Adipose tissue (tissue), 3 donors: ENCODE data around the gene SSPN. TPM values are rescaled to one million over a fixed set of nuclear protein-coding genes. Genes with fewer than 3 reads are reported as not detected.

Experiments used
- H3K27ac ChIP-seq: one replicate; pipeline ENCODE4 v1.5.1; 2013; ENCODE audit warnings: low read depth, low read length
- WGBS, 3 donors: extraction: QIAGEN DNeasy Blood & Tissue Kit; methylation state at CpG; one replicate each; pipeline ENCODE4 v1.1.7; 2013; 5-methylcytosine and 5-hydroxymethylcytosine counted together
- polyA plus RNA-seq, 3 donors: library from polyadenylated mRNA; stranded (reverse); fragments of 200-250 nt; gene quantifications; one replicate each; pipeline ENCODE4 v1.2.3, GENCODE V29; 2013
- donor health status: healthy with polysubstance abuse.
- donor health status: Bipolar disorder and iron deficiency.
- donor health status: healthy.

Gene SSPN
- polyA plus RNA-seq, 3 donors = 1.8 to 13.6 (median 7.3) TPM

- no peak overlapping the region for H3K27ac ChIP-seq
- 71 to 95% (median 79%) methylated on average over 11 of the region's 11 CpGs for WGBS, 3 donors
These were observed 80.1 kb downstream of the SSPN start for GRCh38 chr12:26275313-26276131.

- 83 to 100% (median 93%) methylated on average over 2 of the region's 2 CpGs for WGBS, 3 donors
- no peak overlapping the region for H3K27ac ChIP-seq
These were observed 81.3 kb downstream of the SSPN start for GRCh38 chr12:26276709-26277108.

DNA sequence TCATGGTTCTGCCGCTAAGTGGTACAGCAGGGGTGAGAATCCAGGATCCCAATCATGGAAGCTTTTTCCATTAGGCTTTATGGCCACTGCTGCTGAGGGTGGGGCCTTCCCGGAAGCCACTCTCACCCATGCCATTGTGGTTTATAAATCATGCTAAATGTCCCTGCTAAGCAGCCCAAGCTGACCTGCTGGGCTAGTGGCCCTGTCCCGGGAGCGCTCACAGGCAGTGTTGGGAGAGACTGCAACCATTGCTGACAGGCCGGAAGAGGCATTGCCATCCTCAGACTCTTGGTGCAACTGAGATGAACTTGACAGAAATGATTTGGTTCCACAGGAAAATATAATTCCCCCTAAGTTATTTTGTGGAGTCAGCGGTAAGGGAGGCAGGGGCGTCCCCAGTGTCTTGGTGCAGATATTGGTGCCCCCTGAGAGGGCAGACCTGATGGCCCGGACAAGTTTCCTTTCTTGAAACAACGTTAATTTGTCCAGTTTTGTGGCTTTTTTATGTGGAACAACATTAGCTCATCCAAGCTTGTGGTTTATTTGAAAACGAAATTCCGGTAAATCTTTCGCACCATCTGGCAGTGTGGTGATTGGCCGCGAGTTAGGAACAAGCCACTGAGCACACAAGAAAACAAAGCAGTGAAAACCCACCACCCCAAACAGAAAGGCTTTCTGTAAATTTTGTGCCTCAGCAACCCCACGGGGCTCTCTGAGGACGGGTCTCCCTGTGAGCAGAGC, 82.3 kb downstream of the SSPN start:
- WGBS, 3 donors = 65 to 87% (median 70%) methylated on average over 16 of the region's 16 CpGs
- no peak overlapping the region for H3K27ac ChIP-seq

DNA sequence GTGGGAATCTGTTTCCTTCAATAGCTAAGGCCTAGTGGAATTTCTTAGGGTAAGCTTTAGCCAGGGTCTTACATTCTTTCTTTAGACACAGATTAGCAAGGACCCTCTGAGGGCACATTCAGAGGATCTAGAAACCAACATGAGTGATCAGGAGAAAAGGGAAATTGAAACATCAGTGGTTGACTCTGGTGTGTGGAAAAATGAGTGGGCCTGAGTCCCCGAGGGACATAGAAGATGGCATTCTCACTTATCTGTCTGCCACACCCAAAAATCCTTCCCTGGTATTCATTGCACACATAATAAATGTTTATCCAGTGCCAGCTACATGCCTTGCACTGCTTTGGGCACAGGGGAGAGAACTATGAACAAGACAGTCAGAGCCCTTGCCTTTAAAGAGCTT, 82.9 kb downstream of the SSPN start:
- no peak overlapping the region for H3K27ac ChIP-seq
- 58 to 75% (median 67%) methylated on average over 1 of the region's 1 CpG for WGBS, 3 donors

DNA sequence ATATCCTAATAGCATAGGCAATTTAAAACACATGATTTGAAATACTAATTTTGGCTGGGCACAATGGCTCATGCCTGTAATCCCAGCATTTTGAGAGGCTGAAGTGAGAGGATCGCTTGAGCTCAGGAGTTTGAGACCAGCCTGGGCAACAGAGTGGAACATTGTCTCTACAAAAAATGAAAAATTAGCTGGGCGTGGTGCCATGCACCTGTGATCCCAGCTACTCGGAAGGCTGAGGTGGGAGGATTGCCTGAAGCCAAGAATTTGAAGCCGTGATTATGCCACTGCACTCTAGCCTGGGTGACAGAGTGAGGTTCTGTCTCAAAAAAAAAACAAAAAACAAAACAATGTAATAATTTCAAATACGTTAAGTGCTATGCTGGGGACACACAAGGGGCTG, 83.3 kb downstream of the SSPN start:
- no peak overlapping the region for H3K27ac ChIP-seq
- WGBS, 3 donors = 58 to 86% (median 84%) methylated on average over 5 of the region's 5 CpGs

GRCh38 chr12:26279091-26279490, 83.7 kb downstream of the SSPN start:
- no peak overlapping the region for H3K27ac ChIP-seq

DNA sequence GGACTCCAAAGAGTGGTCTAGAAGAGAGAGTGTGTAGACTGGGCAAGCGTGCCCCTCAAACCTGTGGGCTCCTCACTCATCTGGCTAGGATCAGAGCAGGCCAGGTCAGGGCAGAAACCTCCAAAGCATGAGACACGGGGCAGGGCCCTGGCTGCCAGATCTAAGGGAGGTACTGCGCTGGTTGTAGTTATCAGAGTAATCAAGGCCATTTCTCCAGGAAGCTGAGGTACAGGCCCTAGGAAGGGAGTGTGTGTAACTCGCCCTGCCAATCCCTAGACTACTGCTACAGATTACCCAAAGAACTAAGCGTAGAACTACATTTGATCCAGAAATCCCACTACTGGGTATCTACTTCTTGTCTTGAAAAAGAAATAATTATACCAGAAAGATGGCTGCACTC, 84.5 kb downstream of the SSPN start:
- WGBS, 3 donors = 68 to 96% (median 91%) methylated on average over 5 of the region's 5 CpGs

GRCh38 chr12:26280869-26281268, 85.5 kb downstream of the SSPN start:
- no peak overlapping the region for H3K27ac ChIP-seq
- 95 to 96% (median 95%) methylated on average over 3 of the region's 3 CpGs for WGBS, 3 donors

More for the DNA sequence above, 84.5 kb downstream of the SSPN start:
- no peak overlapping the region for H3K27ac ChIP-seq

- no peak overlapping the region for H3K27ac ChIP-seq
- 62 to 82% (median 62%) methylated on average over 4 of the region's 4 CpGs for WGBS, 3 donors
These were observed 85.9 kb downstream of the SSPN start for GRCh38 chr12:26281320-26281719.

DNA sequence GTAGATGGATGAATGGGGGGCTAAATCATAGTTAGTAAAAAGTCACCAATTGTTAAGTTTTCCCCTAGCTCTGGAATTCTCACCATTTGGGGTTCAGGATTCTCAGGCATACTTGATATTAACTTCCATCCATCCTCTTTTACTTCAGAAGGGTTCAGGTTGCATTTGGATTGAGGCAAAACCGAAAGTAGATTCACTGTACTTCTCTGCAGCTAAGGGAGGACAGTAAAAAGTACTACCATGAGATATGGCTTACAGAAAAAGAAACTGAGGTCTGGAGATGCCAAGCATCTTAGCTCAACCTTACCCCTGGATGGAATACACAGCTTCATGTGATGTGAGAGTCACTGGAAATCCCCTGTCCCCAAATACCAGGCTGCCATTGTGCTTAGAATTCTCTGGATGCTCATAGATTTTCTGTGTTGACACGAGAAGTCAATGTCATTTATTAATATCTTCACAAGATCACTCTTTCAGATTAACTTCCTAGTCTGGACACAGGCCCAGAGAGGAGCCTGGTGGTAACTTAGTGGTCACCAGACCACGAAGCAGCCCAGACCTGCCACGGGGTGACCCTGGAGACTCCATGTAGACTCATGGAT, 87.1 kb downstream of the SSPN start:
- no peak overlapping the region for H3K27ac ChIP-seq
- WGBS, 3 donors = 79 to 89% (median 89%) methylated on average over 4 of the region's 4 CpGs

DNA sequence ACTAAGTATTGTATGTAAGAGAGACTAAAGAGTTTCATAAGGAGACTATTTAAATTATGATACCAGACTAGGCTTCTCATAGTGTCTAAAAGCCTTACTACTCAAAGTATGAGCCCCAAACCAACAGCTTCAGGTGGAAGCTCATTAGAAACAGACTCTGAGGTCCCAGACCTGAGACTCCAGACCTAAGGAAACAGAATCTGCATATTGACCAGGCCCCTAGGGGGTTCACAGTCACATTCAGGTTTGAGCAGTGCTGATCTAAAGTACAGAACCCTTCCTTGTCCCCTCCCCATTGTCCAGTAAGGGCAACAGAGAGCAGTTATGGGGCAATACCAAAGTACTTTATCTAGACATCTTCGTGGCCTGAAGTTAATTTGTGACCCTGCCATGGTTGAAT, 87.7 kb downstream of the SSPN start:
- WGBS, 3 donors = 29 to 72% (median 62%) methylated on average over 1 of the region's 1 CpG
- no peak overlapping the region for H3K27ac ChIP-seq

- H3K27ac ChIP-seq = no peak overlapping the region
- WGBS, 3 donors = 86 to 100% (median 93%) methylated on average over 2 of the region's 2 CpGs
These were observed 88.2 kb downstream of the SSPN start for GRCh38 chr12:26283617-26284016.

DNA sequence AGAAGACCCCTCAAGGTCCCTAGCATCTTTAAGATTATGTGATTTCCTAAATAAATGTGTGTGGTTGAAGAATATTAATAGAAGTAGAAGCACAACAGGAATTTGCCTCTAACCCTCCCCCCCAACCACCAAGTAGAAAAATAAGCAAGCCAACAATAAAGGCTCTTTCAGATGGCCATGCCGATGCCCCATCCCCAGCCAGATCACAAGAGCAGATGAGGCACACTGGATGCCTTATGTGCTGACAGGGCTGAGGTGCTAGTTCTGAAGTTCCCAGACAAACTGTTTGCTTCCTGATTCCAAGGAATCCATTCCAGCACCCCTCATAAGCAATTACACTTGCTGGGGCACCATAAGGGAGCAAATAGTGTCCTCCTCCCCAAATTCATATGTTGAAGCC, 90.0 kb downstream of the SSPN start:
- no peak overlapping the region for H3K27ac ChIP-seq
- WGBS, 3 donors = 98 to 100% (median 100%) methylated on average over 1 of the region's 1 CpG

GRCh38 chr12:26286186-26286585, 90.8 kb downstream of the SSPN start:
- 83 to 92% (median 89%) methylated on average over 6 of the region's 6 CpGs for WGBS, 3 donors
- H3K27ac ChIP-seq = no peak overlapping the region

- H3K27ac ChIP-seq = no peak overlapping the region
- 62 to 67% (median 63%) methylated on average over 14 of the region's 14 CpGs for WGBS, 3 donors
These were observed 92.5 kb downstream of the SSPN start for GRCh38 chr12:26287671-26288381.

DNA sequence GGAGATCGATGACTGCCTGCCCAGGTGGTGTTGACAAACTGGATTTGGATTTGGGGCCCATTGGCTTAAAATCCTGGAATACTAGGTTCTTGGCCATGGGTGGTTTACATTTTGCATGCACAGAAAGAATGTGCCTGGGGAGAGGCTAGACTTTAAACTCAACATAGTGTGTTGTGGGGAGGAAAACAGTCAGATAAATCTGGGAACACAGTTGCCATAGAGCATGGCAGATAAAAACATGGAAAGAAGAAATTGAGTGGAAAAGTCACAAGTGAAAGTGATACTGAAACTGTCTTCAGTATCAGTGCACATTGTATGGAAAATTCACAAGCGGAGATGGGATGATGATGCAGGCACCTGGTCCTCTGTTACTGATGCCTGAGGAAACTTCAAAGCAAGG, 95.2 kb downstream of the SSPN start:
- H3K27ac ChIP-seq = no peak overlapping the region

DNA sequence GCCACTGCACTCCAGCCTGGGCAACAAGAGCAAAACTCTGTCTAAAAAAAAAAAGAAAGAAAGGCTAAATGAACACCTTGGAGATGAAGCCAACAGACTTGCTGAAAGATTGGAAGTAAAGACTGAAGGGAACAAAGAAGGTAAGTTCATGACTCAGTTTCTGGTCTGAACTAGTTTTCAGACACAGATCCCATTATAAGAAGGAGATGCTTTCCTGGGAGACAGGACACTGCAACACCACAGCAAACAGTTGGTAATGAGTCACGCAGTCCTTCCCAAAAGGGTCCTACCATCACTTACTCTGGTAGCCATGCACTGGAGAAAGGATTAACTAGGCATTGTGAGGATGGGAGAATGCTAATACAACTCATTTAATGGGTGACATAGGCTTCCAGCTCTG, 97.2 kb downstream of the SSPN start:
- H3K27ac ChIP-seq = no peak overlapping the region
- 90 to 100% (median 93%) methylated on average over 1 of the region's 1 CpG for WGBS, 3 donors

More for the DNA sequence above, 95.2 kb downstream of the SSPN start:
- 60 to 94% (median 86%) methylated on average over 2 of the region's 2 CpGs for WGBS, 3 donors

- no peak overlapping the region for H3K27ac ChIP-seq
- WGBS, 3 donors = 74 to 89% (median 74%) methylated on average over 2 of the region's 2 CpGs
These were observed 98.2 kb downstream of the SSPN start for GRCh38 chr12:26293612-26294011.

DNA sequence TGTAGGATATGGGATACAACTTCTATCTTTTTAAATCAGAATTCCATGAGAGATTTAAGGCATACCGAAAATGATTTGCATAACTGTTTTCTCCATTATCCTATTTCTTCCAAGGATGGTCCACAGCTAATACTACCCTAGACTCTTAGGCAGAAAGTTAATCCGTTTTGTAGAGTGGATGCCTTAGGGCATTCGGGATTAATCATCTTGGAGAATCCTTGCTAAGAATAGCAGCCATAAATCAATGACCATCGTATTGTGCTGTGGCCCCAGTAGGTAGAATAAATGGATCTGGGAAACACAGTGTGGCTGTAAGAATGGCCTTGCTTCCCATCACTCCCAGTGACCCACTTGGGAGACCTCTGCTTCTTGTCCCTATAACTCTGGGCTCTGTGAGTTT, 99.6 kb downstream of the SSPN start:
- WGBS, 3 donors = 83 to 89% (median 85%) methylated on average over 4 of the region's 4 CpGs
- H3K27ac ChIP-seq = no peak overlapping the region
